Endodermal cell (in vitro differentiated cells): ENCODE data around the gene BEND2. TPM values are rescaled to one million over a fixed set of nuclear protein-coding genes. Genes with fewer than 3 reads are reported as not detected.
"Not testable (repeated sequence)": the region's sequence is repeated elsewhere in the genome, so short reads cannot be mapped to it uniquely, and the experiment has no call there.

ENCODE experiments used
- DNase-seq: peaks from one replicate; pipeline ENCODE4 v3.0.0-alpha.2; 2017
- H3K27ac ChIP-seq: 2 replicates; pipeline ENCODE4 v1.5.1; 2013; ENCODE audit warnings: mild to moderate bottlenecking, low read depth, low read length, moderate library complexity
- H3K27me3 ChIP-seq: 2 replicates; pipeline ENCODE4 v1.6.1; 2013; ENCODE audit warnings: mild to moderate bottlenecking, low read length, moderate library complexity; ENCODE audit not compliant: insufficient read depth, control insufficient read depth, poor library complexity, severe bottlenecking
- H3K36me3 ChIP-seq: 2 replicates; pipeline ENCODE4 v1.7.0; 2013; ENCODE audit warnings: mild to moderate bottlenecking, low read length, moderate library complexity; ENCODE audit not compliant: control insufficient read depth, insufficient read depth
- H3K4me1 ChIP-seq: one replicate; pipeline ENCODE4 v1.7.0; 2013; ENCODE audit warnings: low read length; ENCODE audit not compliant: control insufficient read depth, insufficient read depth
- H3K4me3 ChIP-seq: 2 replicates; pipeline ENCODE4 v1.5.1; 2013; ENCODE audit warnings: mild to moderate bottlenecking, low read length, moderate library complexity
- H3K9ac ChIP-seq: 2 replicates; pipeline ENCODE4 v1.6.1; 2013; ENCODE audit warnings: mild to moderate bottlenecking, low read length, moderate library complexity; ENCODE audit not compliant: poor library complexity, severe bottlenecking; ENCODE audit errors: extremely low read depth
- H3K9me3 ChIP-seq: 2 replicates; pipeline ENCODE4 v1.6.1; 2013; ENCODE audit warnings: mild to moderate bottlenecking, low read length, moderate library complexity; ENCODE audit not compliant: control insufficient read depth
- H3K27ac Mint-ChIP-seq: 2 replicates; pipeline ENCODE4 v1.8.0; 2020; ENCODE audit warnings: mixed read lengths
- H3K27me3 Mint-ChIP-seq: 2 replicates; pipeline ENCODE4 v1.8.0; 2021; ENCODE audit warnings: mild to moderate bottlenecking, mixed read lengths; ENCODE audit not compliant: insufficient read depth
- H3K36me3 Mint-ChIP-seq: 2 replicates; pipeline ENCODE4 v1.8.0; 2020; ENCODE audit warnings: low read depth, mixed read lengths
- H3K4me1 Mint-ChIP-seq: 2 replicates; pipeline ENCODE4 v1.8.0; 2020; ENCODE audit warnings: mixed read lengths
- H3K4me3 Mint-ChIP-seq: 2 replicates; pipeline ENCODE4 v1.8.0; 2020; ENCODE audit warnings: mild to moderate bottlenecking, moderate library complexity, mixed read lengths
- H3K9me3 Mint-ChIP-seq: 2 replicates; pipeline ENCODE4 v1.8.0; 2020; ENCODE audit warnings: mild to moderate bottlenecking, mixed read lengths
- CTCF ChIP-seq: fragments of 200-600 bp; sonication (generic); conservative IDR thresholded peaks from 2 replicates; pipeline ENCODE4 v1.5.0; 2021; ENCODE audit warnings: antibody characterized with exemption, mild to moderate bottlenecking
- whole genome bisulfite sequencing, 2 experiments: methylation state at CpG; one replicate each; pipeline versions ENCODE4 v1.1.5 to v1.1.7; 2013; ENCODE audit warnings: missing lambda C conversion rate in 2 of 2, mixed read lengths in 1 of 2; ENCODE audit not compliant: insufficient coverage in 1 of 2, insufficient read length in 1 of 2; 5-methylcytosine and 5-hydroxymethylcytosine counted together
- long read RNA-seq, 4 experiments: library from polyadenylated mRNA in 2 of 4; library from RNA in 1 of 4; library from capped mRNA in 1 of 4; stranded (forward) in 3 of 4; unstranded in 1 of 4; transcript quantifications; one replicate each; pipeline ENCODE4 v2.0.0, GENCODE V29; 2020 to 2021; ENCODE audit warnings: inconsistent platforms in 1 of 4
- polyA plus RNA-seq, 2 experiments: library from polyadenylated mRNA; stranded (reverse); fragments of 50-300 nt; gene quantifications; one replicate each; pipeline ENCODE4 v1.2.3, GENCODE V29; 2013
- total RNA-seq, 2 donors: library from RNA; stranded (reverse); fragmentation: NEBNext Ultra II Directional in 1 of 2; extraction: Animal tissue kit (Norgen Biotek cat#: 25700) in 1 of 2; gene quantifications; 2 replicates in 1 of 2; 3 replicates in 1 of 2; pipeline ENCODE4 v1.2.1, GENCODE V29; 2021

Gene BEND2
- total RNA-seq, result not detected
- polyA plus RNA-seq (2013, experiment 1 of 2), result not detected
- polyA plus RNA-seq (2013, experiment 2 of 2), result not detected
- long read RNA-seq, experiment 1, result 0 reads
- long read RNA-seq, experiment 2, result 0 reads
- long read RNA-seq, experiment 3, result 0 reads
- long read RNA-seq, experiment 4, result 0 reads

GRCh38 chrX:18220786-18221185 is at the start of gene BEND2:
TSS of gene BEND2 (minus strand) at chrX:18220886. CDS start at chrX:18220750, 136 bp downstream.
- Mint-ChIP-seq H3K27ac (no peak within 1 kb of the TSS), H3K9me3 (peaks cover 55% of the 10 kb centered on the region), H3K4me3 (no peak within 1 kb of the TSS), H3K4me1 (no peaks in the 10 kb centered on the region), H3K27me3 (peaks cover 3% of the 10 kb centered on the region), H3K36me3 (no peaks in the 10 kb centered on the region)
- no peak within 1 kb of the TSS for H3K4me3 ChIP-seq
- DNase-seq, result no peak
- WGBS, 2 experiments, result 96 to 97% methylated on average over 6 to 18 of the region's 19 CpGs
- H3K36me3 ChIP-seq, result no peaks in the 10 kb centered on the region
- no peaks in the 10 kb centered on the region for H3K9me3 ChIP-seq
- TF ChIP-seq CTCF, result no peak
- H3K4me1 ChIP-seq, result no peaks in the 10 kb centered on the region
- no peaks in the 10 kb centered on the region for H3K27me3 ChIP-seq
- no peak within 1 kb of the TSS for H3K9ac ChIP-seq
- H3K27ac ChIP-seq, result no peak within 1 kb of the TSS

GRCh38 chrX:18255059-18255458 is 34.4 kb upstream of the BEND2 start:
- peaks cover 25% of the 10 kb centered on the region for H3K36me3 Mint-ChIP-seq
- H3K9me3 Mint-ChIP-seq, result peaks cover 44% of the 10 kb centered on the region
- H3K27me3 ChIP-seq, result no peaks in the 10 kb centered on the region
- no peak for TF ChIP-seq CTCF
- no peak overlapping the region for H3K9ac ChIP-seq
- no peaks in the 10 kb centered on the region for H3K4me1 ChIP-seq
- no peak for DNase-seq
- 94% methylated on average over 1 of the region's 1 CpG; no CpG with 5 or more reads in 1 of the 2 experiments for WGBS, 2 experiments
- H3K9me3 ChIP-seq, result peaks cover 6% of the 10 kb centered on the region
- no peak overlapping the region for H3K27ac ChIP-seq
- no peak overlapping the region for H3K4me3 ChIP-seq
- no peak overlapping the region for H3K4me3 Mint-ChIP-seq
- H3K27me3 Mint-ChIP-seq, result no peaks in the 10 kb centered on the region
- H3K27ac Mint-ChIP-seq, result no peak overlapping the region
- peaks cover 7% of the 10 kb centered on the region for H3K36me3 ChIP-seq
- H3K4me1 Mint-ChIP-seq, result peaks cover 5% of the 10 kb centered on the region

- H3K27me3 ChIP-seq, result no peaks in the 10 kb centered on the region
- no peaks in the 10 kb centered on the region for H3K4me1 ChIP-seq
- no peak overlapping the region for H3K9ac ChIP-seq
- no peak for TF ChIP-seq CTCF
- H3K27ac ChIP-seq, result no peak overlapping the region
- Mint-ChIP-seq H3K36me3 (peaks cover 31% of the 10 kb centered on the region), H3K9me3 (peaks cover 54% of the 10 kb centered on the region), H3K27ac (no peak overlapping the region), H3K27me3 (peaks cover 4% of the 10 kb centered on the region), H3K4me3 (no peak overlapping the region), H3K4me1 (peaks cover 4% of the 10 kb centered on the region)
- 61 to 100% methylated on average over 1 to 2 of the region's 3 CpGs for WGBS, 2 experiments
- no peak overlapping the region for H3K4me3 ChIP-seq
- H3K36me3 ChIP-seq, result peaks cover 7% of the 10 kb centered on the region
- peaks cover 6% of the 10 kb centered on the region for H3K9me3 ChIP-seq
- no peak for DNase-seq
Observed at GRCh38 chrX:18252644-18253359, 32.1 kb upstream of the BEND2 start.

GRCh38 chrX:18229646-18230045 is 9.0 kb upstream of the BEND2 start:
- peaks cover 63% of the 10 kb centered on the region for H3K9me3 Mint-ChIP-seq
- not testable (repeated sequence) for H3K27me3 ChIP-seq, DNase-seq, H3K4me3 Mint-ChIP-seq, H3K27ac Mint-ChIP-seq, H3K4me1 Mint-ChIP-seq, H3K27ac ChIP-seq, H3K4me1 ChIP-seq, H3K27me3 Mint-ChIP-seq, H3K4me3 ChIP-seq, H3K36me3 Mint-ChIP-seq, H3K9me3 ChIP-seq, H3K9ac ChIP-seq, H3K36me3 ChIP-seq
- 96% methylated on average over 9 of the region's 21 CpGs; no CpG with 5 or more reads in 1 of the 2 experiments for WGBS, 2 experiments
